Dermis microvascular lymphatic vessel endothelial cell (primary cell): Measurements from ENCODE around the gene EEF1G. TPM values are rescaled to one million over a fixed set of nuclear protein-coding genes. Genes with fewer than 3 reads are reported as not detected.
"Not testable (repeated sequence)": the region's sequence is repeated elsewhere in the genome, so short reads cannot be mapped to it uniquely, and the experiment has no call there.

Experiments used
- DNase-seq, 2 donors: peaks; one replicate each; pipeline versions ENCODE4 v3.0.0 to v3.0.0-alpha.2; 2010; ENCODE audit warnings: low read depth in 2 of 2
- total RNA-seq: library from RNA; depleted of rRNA; stranded (reverse); fragments of >200 nt; gene quantifications from 2 replicates; pipeline ENCODE4 v1.2.1, GENCODE V29; 2014

Gene EEF1G
- total RNA-seq, 1 donor from 2014 or later: 1,142 TPM

DNA sequence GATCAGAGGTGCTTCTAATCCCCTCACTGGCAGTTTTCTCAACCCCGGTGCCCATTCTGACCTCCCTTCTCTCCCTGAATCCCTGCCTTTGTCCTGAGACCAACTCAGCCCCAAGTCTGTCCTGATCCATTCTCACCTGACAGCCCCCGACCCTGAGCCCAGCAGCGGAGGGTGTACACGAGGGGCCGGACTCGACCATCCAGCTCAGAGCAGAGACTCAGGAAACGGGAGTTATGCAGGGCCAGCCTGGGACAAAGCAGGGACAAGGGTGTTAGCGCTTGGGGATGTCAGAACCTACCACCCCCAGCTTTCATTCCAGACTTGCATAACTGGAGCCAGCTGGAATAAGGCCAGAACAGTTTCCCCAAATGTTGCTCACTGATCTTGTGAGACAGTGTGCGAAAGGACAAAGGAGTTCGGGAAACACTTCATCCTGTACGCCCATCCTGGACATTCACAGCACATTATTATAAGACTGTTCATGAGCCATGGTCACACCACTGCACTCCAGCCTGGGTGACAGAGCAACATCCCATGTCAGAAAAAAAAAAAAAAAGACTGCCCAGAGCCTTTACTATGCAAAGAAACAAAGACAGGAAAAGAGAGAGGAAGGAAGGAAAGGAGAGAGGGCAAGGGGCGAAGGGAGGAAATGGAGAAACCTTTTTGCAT lies 3.5 kb upstream of the EEF1G start:
- peak in 1 of 2 donors; percentile 92 for DNase-seq

DNA sequence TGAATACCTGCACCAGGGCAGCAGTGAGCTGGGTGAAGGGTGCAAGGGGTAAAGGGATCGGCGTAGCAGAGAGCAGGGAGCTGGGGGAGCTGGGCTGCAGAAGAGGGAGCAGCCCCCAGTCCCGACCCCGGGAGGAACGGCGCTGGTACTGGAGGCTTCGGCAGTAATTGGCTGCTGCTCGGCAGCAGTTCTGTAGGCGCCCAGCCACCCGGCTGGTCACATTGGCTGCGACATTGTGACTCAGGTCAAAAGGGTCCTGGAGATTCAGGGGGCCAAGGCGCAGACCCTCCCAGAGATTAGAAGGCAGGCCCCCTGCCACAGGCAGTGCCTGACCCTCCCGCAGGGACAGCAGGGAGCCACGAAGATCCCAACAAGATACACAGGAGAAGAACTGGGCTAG lies 2.1 kb upstream of the EEF1G start:
- no peak for DNase-seq

DNA sequence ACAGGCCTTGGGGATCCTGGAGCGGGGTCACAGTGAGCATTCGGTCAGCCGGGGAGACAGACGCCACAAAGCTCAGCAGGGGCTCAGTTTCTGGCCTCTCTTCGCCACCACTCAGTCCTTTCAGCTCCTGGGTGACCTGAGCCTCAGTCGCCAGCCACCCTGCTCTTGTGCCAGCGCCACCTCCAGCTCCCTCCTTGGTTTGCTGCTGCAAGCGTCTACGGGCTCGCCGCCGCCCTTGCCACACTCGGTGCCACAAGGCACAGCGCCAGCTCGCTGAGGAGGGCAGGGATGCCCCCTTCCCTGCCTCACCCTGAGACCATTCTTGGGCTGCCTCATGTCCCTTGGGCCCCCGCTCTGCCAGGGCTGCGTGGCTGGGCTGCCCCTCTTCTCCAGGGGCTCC lies 1.5 kb upstream of the EEF1G start:
- no peak for DNase-seq

DNA sequence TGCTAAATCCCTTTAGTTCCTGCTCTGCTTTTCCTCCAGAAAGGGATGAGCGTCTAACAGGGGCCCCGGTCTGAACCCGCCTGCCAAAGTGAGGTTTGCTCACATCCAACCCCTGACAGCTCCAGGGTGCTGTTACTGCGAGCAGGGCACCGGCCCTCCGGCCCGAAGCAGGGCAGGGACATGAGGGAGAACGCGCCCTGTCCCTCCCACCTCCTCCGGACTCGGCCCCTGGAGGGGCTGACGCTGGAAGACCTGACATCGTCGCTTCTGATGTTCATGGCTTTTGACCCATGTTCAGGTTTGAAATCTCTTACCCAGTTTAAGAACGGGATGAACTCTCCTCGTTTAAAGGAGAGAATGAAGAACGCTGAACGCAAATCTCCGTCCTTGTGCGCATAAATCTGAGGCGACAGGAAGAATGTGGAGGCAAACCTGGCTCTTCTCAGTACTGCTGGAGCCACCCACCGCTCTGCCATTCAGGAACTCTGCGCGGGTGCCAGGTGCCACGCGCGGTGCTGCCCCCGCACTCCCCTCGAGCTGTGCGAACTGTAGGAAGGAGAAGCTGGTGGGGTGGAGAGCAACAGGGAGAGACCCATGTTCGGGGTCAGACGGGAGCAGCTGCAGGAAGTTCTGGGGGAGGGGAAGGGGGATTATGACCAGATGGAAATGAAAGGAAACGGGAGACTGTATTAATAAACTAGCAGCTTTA lies 826 bp upstream of the EEF1G start:
- DNase-seq: peak in 1 of 2 donors; percentile 60

DNA sequence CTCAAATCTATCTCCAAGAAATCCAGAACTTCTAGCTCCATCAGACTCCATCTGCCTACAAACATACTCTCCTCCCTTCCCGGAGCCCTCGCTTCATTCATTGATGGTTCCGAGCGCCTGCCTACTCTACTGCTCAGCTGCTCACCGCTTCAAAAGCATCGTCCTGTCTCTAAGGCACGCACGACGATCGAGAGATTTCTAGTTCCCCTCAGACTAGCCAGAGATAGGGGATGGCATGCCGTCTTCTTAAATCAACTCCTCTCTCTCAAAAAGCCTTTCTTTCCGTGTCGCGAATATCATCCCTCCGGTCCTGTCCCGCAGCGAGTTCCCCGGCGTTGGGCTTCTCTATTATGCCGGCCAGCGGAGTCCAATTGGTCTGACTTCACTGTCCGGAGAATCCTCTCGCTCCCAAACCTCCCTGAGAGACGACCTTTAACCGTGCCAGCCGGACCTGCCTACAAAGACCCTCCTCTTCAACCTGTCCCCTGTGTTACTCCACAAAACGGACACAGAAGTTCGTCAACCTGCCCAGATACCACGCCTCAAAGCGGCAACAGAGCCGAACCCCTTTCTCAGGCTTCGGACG lies 592 bp downstream of the EEF1G start:
- peak in 1 of 2 donors; percentile 33 for DNase-seq

DNA sequence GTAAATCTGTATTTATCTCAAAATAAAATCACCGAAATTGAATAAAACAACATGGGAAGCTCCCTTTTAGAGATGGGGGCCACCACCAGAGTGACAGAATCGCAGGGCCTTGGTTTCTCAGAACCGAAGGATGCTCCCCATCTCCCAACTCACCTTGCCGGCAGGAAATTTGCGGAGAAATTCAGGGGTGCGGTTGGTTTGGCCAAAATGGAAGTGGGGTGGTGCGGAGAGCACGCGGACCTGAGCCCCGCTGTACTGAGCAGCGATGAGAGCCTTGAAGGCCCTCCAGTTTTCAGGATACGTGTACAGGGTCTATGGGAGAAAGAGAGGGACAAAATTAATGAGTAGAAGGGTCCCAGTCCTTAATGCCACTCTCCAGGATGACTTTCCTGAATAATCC lies 1.3 kb downstream of the EEF1G start:
- no peak for DNase-seq

DNA sequence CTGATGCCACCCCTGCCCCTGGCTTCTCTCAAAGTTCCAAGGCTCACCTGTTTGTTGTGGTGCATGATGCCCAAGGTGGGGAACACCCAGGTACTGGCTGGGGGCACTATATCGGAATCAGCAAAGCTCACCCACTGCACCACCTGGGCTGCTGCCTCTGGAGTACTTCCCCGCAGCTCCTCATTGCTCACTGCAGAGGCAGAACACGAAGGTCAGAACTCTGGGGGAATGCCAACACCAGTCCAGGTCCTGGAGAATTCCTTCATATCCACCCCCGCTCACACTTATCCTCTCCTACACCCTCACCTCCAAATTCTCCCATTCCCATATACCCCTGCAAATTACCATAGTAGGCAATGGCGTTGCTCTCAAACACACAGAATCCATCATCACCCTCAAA lies 2.2 kb downstream of the EEF1G start:
- not testable (repeated sequence) for DNase-seq

DNA sequence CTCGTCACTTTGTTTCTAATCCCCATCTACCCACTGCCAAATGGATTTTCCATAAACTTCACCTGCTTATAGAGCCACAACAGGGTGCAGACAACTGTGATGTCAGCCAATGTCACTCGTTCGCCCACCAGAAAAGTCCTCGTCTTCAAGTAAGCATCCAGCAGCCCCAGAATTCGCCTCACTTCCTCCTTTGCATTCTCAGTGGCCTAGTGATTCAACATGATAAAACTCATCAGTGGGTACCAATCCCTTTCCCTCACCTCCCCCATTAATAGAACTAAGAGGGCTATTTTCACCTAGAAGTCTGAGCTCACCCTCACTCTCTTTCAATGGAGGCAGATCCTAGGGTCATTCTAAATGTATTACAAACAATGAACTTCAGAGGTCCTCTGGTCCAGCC lies 2.8 kb downstream of the EEF1G start:
- not testable (repeated sequence) for DNase-seq

DNA sequence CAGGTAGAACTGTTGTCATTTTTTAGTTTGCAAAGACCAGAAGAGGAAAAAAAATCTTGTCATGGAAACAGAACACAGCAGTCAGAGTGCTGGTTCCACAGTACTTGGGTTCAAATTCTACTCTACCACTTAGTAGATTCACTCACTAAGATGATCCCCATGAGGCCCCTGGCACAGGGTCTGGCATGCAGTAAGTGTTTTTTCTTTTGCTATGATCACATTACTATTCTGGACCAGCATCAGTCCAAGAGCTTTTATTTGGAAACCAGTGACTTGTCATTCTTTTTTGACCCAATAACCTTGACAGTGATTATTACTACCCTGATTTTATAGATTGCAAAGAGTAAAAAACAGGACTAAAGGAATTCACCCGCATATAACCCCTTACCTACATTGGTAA lies 4.1 kb downstream of the EEF1G start:
- DNase-seq: no peak

DNA sequence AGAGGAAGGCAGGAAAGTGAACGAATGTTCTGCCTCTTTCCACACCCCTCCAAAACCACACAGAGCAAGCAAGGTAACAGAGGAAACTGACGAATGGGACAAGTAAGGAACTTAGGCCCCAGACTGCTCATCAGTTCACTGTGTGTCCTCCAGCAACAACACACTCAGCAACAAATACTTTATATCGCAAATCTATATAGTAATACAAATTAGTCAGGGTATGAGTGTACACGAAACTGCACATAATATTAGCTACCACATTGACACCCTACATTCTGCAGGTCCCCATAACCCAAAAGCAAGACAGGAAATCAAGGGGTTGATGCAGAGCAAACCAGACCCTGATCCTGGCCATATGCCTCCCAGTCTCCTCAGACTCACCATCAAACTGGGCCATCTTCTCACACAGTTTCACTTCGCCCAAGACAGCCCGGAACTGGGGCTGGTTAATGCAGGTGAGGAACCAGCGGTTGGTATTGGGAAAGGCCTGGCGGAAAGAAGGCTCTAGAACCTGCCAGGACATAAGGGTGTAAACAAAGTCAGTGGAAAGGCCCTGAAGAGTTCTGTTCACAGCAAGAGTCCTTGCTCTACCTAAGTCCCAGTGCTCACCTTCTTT lies 6.6 kb downstream of the EEF1G start:
- DNase-seq: no peak

DNA sequence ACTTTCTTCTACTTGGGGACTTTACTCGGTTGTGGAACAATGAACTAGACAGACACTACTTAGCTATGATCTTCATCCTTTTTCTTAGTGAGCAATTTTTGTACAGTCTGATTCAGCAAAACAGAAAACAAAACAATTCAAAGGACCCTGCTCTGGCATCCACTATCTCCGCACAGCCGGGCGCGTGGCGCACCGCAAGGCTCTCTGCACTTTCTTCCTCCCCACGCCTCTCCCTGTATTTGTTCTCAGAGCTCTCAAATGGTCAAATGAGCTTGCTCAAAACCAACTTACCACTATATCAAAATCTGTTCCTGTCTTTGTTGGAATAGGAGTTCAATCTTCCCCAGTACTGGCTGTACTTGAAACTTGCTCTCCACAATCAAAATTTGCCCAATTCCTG lies 7.4 kb downstream of the EEF1G start:
- no peak for DNase-seq

DNA sequence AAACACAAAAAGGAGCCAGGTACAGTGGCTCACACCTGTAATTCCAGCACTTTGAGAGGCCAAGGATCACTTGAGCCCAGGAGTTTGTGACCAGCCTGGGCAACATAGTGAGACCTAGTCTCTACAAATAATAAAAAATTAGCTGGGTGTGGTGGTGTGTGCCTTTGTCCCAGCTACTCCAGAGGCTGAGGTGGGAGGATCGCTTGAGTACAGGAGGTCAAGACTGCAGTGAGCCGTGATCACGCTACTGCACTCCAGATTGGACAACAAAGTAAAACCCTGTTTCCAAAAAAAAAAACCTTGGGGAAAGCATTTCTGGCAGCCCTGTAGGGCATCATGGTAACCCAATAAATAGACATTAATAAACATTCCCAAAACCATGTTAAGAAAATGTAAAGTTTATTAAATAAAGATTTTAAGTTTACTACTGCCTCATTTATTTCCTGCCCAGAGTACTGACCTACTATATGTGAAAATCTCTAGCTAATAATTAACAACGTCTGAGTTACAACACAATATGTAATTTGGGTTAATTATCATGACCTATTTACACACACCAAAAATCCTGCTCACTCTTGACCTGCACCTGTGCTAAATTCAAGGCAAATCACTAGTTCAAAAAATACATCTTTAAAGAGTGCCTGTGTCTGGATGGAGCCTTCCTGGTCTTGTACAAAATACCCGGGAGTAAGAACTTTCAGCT lies 8.4 kb downstream of the EEF1G start:
- DNase-seq: no peak

DNA sequence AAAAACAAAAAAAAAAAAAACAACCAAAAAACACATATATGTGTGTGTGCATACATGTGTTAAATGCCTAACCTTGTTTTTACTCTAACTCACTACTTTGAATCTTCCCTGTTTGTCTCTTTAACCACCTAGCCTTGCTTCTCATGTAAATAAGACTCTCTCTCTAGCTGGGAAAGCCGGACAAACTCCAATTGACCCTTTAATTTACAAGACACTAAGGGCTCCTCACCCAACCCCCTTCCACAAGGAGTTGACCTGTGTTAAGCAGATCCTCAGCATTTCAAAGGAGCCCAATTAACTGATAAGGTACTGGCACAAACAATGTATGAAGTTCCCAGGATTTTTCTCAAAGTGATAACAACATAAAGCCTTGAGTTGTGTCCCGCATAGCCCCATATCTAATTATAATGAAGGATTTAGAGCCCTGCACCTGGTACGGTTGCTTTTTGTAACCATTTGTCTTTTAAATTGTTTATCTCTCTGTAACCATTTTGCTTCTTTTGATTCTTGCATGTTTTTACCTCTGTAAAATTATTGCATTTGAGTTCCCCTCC lies 11.9 kb downstream of the EEF1G start:
- not testable (repeated sequence) for DNase-seq

DNA sequence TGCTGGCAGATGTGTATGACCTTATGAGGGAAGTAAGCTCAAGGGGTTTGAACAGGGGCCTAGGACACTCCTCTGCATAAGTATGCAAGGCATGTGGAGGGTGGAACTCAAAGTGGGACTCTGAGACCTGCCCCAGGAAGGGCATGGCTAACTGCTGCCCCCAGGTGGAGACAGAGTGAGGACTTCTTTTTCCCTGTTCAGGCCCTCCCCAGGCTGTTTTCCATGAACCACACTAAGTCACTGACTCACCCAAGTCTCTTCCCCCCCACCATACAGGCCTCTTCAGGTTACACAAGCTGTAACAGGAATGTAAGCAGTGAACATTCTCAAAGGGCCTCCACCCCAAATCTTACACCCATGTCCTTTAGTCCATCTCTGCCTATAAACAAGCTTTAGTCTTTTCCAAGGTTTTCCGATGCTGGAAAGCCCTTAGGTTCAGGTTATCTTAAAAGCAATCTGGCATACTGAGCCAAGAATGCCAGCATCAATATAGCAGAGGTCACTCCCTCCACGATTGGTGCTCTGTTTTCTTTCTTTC lies 13.1 kb downstream of the EEF1G start:
- peak; percentile 86 to 95 for DNase-seq

DNA sequence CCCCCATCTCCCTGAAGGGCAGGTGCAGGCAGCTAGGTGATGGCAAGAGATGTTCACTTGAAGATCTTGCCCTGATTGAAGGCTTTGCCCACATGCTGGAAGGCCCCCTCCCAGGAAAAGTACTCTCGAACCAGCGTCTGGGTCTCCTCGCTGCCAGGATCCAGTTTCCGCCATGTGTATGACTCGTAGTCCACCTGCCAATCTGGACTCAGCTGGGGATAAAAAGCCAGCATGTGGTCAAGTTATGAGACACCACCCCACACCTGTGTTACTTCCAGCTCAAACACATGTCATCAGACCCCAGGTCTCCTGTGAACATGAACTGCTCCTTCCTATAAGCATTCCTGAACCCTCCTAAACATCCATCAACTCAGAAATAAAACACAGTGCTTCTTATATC lies 14.1 kb downstream of the EEF1G start:
- not testable (repeated sequence) for DNase-seq

DNA sequence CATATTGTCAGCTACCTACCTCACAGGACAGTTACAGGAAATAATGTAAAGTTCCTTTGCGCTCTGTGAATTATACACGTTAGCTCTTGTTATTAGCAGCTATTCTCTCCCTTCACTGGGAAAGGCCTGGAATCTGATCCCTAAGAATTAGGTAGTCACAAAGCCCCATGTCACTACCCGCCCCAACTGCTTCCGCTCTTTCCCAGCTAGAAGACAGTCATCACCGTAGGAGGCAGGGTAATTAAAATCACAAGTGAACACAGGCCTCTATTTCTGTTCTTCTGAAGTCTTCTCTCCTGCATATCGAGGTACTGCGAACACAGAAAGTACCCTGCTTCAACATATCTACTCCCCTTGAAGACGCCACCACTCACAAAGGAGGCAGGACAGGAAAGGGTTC lies 14.5 kb downstream of the EEF1G start:
- no peak for DNase-seq

DNA sequence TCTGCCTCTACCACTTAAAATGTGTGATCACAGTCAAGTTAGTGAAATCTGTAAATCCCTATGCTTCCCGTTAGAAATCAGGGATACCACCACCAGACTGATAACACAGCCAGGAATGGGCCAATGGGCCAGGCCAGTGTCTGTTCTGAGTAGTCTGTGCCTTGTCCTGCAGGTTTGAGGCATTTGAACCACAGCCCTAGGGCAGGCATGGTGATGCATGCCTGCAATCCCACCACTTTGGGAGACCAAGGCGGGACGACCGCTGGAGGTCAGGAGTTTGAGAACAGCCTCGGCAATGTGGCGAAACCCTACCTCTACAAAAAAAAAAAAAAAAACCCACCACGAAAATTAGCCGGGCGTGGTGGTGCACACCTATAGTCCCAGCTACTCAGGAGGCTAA lies 15.0 kb downstream of the EEF1G start:
- DNase-seq: no peak

DNA sequence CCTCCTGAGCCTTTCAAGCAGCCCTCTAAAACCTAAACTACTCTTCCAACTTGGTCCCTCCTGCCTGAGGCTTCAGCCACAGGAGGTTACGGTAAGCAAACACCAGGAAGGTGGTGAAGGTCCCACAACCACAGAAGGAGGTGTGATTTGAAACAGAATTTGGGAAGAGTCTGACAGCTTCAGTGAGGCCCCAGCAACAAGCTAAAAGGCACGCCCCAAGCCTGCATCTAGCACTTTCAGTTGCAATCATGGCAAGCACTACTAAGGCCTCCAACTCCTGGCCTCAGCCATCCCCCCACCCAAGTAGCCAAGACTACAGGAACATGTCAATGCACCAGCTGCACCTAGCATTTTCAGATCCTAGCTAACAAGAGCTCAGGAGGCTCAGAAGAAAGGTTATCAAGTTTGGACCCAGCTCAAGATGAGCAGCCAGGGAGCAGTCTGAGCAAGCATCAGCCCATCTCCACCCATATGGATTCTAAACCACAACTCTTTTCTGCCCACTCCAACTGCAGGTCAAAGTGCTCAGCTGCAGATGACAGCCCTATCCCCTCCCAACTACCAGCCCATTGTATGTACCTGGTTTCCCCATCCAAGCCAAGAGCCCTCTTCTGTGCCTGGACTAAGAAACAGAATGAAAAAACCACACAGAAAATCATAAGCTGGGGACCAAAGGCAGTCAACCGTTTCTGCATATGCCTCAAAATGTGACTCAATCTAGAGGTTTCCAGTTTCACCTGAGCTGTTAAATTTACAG lies 16.6 kb downstream of the EEF1G start:
- no peak for DNase-seq

DNA sequence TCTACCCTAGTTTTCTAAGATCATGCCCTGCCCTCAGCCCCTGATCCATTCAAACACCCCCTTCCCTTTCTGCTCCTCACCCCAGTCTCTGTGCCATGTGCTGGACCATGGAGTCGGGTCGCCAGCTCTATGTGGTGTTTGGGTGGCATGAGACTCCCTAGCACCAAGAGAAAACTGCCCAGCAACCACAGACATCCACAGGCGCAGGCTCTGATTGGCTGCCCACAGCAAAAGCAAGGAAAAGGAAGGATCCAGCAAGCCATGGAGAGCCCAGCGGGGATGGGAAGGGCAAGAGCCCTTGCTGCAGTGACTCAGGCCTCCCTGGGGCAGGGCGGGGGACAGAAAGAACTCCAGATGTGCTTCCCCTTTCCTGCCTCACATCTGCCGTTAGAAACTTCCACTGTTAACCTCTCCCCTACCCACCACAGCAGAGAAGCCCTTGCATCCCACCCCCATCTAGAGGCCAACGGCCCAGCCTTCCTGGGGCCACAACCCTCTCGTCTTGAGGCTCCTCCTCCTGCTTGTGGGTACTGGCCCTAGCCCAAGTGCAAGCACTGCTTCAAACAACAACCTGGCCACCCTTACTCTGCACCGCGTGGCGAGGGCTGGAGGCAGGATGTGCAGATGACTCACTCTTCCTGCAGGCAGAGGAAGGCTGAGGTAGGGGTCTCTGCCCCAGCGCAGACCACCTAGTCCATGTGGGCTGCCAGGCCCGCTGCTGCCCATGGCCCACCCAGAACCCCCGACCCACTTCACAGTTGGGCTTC lies 17.4 kb downstream of the EEF1G start:
- peak; percentile 71 to 88 for DNase-seq
